ENCODE data around the gene AFF4.
A peak's percentile ranks its signal among the peaks of the same experiment; 100 is the strongest.

The AFF4 gene

DNA sequence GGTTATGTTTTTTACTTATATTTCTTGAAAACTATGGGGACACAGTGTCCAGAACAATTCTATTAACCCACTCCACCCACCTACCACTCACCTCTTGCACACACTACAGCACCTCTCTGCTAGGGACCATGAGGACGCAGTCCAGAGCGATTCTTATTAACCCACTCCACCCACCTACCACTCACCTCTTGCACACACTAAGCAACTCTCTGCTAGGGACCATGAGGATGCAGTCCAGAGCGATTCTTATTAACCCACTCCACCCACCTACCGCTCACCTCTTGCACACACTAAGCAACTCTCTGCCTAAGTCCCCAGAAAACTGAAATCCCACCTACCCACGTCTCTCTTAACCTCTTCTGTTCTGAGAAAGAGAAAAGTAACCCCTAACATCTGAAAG, 130.8 kb downstream of the AFF4 start:
- H3K27ac ChIP-seq (ENCODE audit: low read depth, low read length) = no peak overlapping the region
- no peaks in the 10 kb centered on the region for H3K36me3 ChIP-seq (ENCODE audit: insufficient read depth, low read length)
- no peaks in the 10 kb centered on the region for H3K9me3 ChIP-seq (ENCODE audit: insufficient read depth, low read depth, low read length)
- H3K9ac ChIP-seq (ENCODE audit: low read depth, low read length) = no peak overlapping the region
- peaks cover 61% of the 10 kb centered on the region for H3K27me3 ChIP-seq (ENCODE audit: insufficient read depth, low read length)
- H3K4me1 ChIP-seq (ENCODE audit: insufficient read depth, low read length) = no peaks in the 10 kb centered on the region
- 92% methylated on average over 5 of the region's 5 CpGs for whole genome bisulfite sequencing
- no peak overlapping the region for H3K4me3 ChIP-seq (ENCODE audit: low read length)

DNA sequence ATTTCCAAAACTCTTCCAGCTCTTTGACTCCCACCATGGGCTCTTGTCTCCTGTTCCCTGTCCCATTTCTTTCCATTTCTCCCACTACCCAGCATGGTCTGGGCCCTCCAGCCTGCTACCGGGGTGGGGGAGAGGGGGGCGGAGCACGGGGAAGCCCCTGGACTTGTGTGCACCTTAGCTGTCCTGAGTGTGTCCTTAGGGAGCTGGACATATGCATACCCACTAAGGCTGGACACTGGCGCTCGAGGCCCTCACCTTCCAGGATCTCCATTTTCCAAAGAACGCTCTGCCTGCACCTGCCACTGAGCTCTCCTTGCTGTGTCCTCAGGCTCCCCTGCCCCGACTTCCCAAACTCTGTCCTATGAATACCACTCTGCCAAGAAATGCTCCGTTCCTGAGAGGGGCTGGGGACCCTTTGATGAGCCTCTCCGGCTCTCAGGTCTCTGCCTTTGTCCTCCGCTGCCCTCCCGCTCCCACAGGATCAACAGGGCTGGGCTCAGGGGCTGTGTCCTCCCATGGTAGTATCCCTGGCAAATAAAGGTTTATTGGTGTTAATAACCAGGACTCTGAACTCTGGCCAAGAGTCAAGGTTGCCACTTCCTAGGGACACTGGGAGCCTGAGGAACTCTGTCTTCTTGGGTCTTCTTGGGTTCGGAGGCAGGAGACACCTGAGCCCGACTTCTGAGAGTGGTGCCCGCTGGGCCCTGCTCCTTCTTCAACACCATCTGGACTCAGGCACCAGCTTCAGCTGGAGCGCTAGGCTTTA, 132.2 kb downstream of the AFF4 start:
- no peak overlapping the region for H3K9ac ChIP-seq (ENCODE audit: low read depth, low read length)
- peak overlapping the region; percentile 72 for H3K4me3 ChIP-seq (ENCODE audit: low read length)
- no peak overlapping the region for H3K27ac ChIP-seq (ENCODE audit: low read depth, low read length)
- H3K27me3 ChIP-seq (ENCODE audit: insufficient read depth, low read length) = peaks cover 74% of the 10 kb centered on the region
- WGBS = 86% methylated on average over 15 of the region's 15 CpGs
- H3K4me1 ChIP-seq (ENCODE audit: insufficient read depth, low read length) = no peaks in the 10 kb centered on the region
- no peaks in the 10 kb centered on the region for H3K36me3 ChIP-seq (ENCODE audit: insufficient read depth, low read length)
- H3K9me3 ChIP-seq (ENCODE audit: insufficient read depth, low read depth, low read length) = no peaks in the 10 kb centered on the region

DNA sequence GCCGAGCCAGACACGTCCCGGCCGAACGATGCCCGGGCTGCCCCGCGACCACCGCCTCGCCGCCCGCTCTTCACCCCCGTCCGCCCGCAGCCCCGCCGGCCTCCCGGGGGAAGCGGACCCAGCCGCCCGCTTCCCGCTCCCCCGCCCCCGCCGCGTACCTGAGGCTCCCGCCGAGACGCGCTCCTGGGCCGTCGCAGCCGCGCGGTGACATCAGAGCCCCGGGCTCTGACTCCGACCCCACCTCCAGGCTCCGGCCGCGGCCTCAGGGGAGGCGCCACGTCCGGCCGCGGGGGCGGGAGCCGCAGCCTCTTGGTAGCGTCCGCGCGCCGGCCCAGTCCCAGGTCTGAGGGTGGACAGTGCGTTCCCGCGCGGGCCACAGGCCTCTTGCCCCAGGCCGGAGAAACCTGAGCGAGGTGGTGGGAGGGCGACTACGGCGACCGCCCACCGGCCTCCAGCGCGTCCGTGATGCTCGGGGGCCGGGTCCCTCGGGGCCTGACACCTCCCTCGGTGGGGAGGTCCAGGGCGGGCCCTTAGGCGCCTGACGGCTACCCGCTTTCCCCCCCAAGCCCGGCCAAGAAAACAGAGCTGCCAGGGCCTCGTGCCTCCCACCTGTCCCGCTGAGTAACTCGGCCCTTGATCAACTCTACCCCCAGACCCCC, 132.9 kb downstream of the AFF4 start, which contains the start of gene SHROOM1:
Gene SHROOM1 (minus strand): TSS at position 212 of the 659 bp plus-strand sequence. CDS start 4,507 bp downstream, outside the sequence.
- Histone ChIP-seq H3K27ac (ENCODE audit: low read depth, low read length) (no peak within 1 kb of the TSS), H3K9me3 (ENCODE audit: insufficient read depth, low read depth, low read length) (no peaks in the 10 kb centered on the region), H3K9ac (ENCODE audit: low read depth, low read length) (peak within 1 kb of the TSS; percentile 65), H3K36me3 (ENCODE audit: insufficient read depth, low read length) (no peaks in the 10 kb centered on the region), H3K27me3 (ENCODE audit: insufficient read depth, low read length) (peaks cover 81% of the 10 kb centered on the region), H3K4me1 (ENCODE audit: insufficient read depth, low read length) (no peaks in the 10 kb centered on the region), H3K4me3 (ENCODE audit: low read length) (peak within 1 kb of the TSS; percentile 72)
- 2% methylated on average over 78 of the region's 78 CpGs for WGBS

DNA sequence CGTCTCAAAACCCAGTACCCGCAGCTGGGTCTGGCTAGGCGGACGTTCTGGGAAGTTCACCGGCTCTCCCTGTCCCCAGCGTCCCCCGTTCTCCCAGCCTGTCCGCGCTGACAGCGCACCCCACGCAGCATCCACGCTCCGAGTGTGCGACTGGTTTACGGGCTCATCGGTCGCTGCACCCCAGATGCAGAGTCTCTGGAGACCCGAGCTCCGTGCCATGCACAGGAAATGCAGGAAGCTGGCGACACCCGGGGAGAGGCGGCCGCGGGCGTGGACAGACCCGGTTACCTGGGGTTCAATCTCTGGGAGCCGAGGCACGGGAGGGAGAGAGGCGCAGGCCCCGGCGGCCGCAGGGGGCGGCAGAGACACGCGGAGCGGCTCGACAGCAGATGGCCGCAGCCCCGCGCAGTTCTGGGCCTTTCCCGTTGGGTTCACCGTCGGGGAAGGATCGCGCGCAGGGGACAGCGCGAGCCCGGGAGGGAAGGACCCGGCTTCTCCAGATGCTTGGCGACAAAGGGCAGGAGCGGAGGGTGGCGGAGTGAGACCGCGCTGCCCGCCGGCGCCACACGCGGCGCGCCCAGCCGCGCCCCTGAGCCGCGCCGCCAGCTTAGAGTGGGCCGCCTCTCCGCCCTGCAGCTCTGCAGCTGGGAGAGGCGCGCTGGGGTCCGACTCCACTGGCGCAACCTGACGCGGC, 133.5 kb downstream of the AFF4 start:
- no peaks in the 10 kb centered on the region for H3K4me1 ChIP-seq (ENCODE audit: insufficient read depth, low read length)
- H3K27ac ChIP-seq (ENCODE audit: low read depth, low read length) = no peak overlapping the region
- WGBS = 7% methylated on average over 75 of the region's 75 CpGs
- peak overlapping the region; percentile 65; the same call in 1 of the 2 replicates for H3K9ac ChIP-seq (ENCODE audit: low read depth, low read length)
- peak overlapping the region; percentile 72 for H3K4me3 ChIP-seq (ENCODE audit: low read length)
- no peaks in the 10 kb centered on the region for H3K36me3 ChIP-seq (ENCODE audit: insufficient read depth, low read length)
- H3K27me3 ChIP-seq (ENCODE audit: insufficient read depth, low read length) = peaks cover 88% of the 10 kb centered on the region
- H3K9me3 ChIP-seq (ENCODE audit: insufficient read depth, low read depth, low read length) = no peaks in the 10 kb centered on the region

DNA sequence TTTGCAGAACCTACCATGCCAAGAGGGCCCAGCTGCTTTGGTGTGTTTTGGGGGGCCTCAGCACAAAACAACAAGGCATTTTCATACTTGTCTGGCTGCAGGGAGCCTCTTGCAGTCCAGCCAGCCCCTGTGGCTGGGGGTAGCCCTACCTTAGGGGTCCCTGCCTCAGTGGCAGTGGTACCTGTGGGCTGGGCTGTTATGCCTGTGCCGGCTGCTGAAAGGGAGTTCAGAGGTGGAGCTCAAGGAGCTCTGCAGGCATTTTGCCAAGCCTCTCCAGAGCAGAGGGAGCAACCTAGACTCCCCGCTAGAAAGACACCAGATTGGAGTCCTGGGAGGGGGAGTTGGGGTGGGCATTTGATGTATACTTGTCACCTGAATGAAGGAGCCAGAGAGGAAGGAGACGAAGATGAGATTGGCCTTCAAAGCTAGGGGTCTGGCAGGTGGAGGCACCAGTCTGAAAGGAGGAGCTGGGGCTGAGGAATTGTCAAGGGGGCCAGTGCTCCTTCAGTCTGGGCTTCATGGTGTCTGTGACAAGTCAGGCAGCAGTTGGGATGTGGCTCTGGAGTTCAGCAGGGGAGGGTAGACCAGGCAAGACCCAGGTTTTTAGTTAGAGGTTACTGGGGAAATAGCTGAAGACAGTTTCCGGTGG, 134.5 kb downstream of the AFF4 start:
- 90% methylated on average over 4 of the region's 4 CpGs for WGBS
- H3K36me3 ChIP-seq (ENCODE audit: insufficient read depth, low read length) = no peaks in the 10 kb centered on the region
- no peak overlapping the region for H3K9ac ChIP-seq (ENCODE audit: low read depth, low read length)
- H3K4me3 ChIP-seq (ENCODE audit: low read length) = no peak overlapping the region
- H3K4me1 ChIP-seq (ENCODE audit: insufficient read depth, low read length) = no peaks in the 10 kb centered on the region
- no peak overlapping the region for H3K27ac ChIP-seq (ENCODE audit: low read depth, low read length)
- H3K9me3 ChIP-seq (ENCODE audit: insufficient read depth, low read depth, low read length) = no peaks in the 10 kb centered on the region
- peaks cover 95% of the 10 kb centered on the region for H3K27me3 ChIP-seq (ENCODE audit: insufficient read depth, low read length)

DNA sequence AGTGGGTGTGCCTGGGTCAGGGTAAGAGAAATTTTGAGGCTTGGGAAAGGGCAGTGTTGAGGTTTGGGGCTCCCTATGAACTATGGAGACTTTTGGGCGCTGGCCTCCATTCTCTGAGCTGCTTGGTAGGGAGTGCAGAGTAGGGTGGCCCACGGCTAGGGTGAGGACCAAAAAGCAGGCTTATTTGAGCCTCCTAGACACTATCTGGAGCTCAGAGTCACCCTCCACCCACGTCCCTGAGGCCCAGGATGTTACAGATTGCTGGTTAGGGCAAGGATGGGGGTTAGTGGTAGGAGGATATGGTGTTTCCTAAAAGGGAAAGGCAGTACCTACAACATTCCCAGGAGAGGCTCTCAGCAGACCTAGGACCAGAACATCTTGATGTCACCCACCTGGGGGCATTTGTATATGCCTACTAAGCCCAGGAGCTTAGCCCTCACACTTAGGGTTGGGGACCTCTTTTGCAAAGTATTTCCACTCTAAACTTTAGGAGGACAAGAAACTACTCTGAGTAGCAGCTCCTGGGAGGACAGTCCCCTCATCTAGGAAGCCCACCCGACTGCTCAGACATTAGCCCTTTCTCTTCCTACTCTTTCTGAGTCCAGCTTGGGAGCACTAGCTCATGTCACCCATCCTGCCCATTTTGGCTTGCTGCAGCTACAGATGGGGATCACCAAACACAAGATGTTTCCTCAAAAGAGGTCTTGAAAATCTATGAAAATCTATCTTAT, 135.3 kb downstream of the AFF4 start:
- H3K9me3 ChIP-seq (ENCODE audit: insufficient read depth, low read depth, low read length) = no peaks in the 10 kb centered on the region

DNA sequence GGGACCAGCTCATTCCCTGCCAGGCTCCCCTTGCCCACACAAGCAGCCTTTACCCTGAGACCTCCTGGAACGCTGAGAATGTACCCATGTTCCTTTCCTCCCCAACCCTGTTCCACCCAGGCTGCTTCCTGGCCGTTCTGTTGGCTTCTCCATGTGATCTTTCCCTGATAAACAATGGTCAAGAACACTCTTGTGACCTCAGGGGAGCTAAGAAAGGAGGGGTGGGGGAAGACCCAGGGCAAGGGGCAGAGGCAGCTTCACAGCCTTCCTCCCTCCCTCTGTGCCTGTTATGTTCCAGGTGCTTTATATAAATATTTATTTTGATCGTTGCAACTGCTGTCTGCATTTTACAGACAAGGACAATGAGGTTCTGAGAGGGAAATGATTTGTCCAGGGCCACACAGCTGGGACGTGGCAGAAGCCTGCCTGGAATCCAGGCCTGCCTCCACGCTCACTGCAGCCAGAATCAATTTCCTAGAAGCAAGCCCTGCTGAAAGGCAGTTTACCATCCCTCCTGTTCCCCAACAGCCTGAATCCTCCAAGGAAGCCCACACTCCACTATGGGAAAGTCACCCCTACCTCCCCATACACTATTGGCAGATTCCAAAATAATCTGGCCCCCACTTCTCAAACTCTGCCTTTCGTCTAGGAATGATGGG, 136.9 kb downstream of the AFF4 start:
- no peaks in the 10 kb centered on the region for H3K4me1 ChIP-seq (ENCODE audit: insufficient read depth, low read length)
- no peak overlapping the region for H3K9ac ChIP-seq (ENCODE audit: low read depth, low read length)
- H3K27ac ChIP-seq (ENCODE audit: low read depth, low read length) = no peak overlapping the region
- H3K9me3 ChIP-seq (ENCODE audit: insufficient read depth, low read depth, low read length) = no peaks in the 10 kb centered on the region
- H3K36me3 ChIP-seq (ENCODE audit: insufficient read depth, low read length) = no peaks in the 10 kb centered on the region
- peaks cover 88% of the 10 kb centered on the region for H3K27me3 ChIP-seq (ENCODE audit: insufficient read depth, low read length)
- WGBS = 69% methylated on average over 6 of the region's 6 CpGs
- peak overlapping the region; percentile 60; the same call in 1 of the 2 replicates for H3K4me3 ChIP-seq (ENCODE audit: low read length)

More for the DNA sequence above, 135.3 kb downstream of the AFF4 start:
- H3K4me3 ChIP-seq (ENCODE audit: low read length) = no peak overlapping the region
- H3K27ac ChIP-seq (ENCODE audit: low read depth, low read length) = no peak overlapping the region
- H3K9ac ChIP-seq (ENCODE audit: low read depth, low read length) = no peak overlapping the region
- peaks cover 94% of the 10 kb centered on the region for H3K27me3 ChIP-seq (ENCODE audit: insufficient read depth, low read length)
- no peaks in the 10 kb centered on the region for H3K4me1 ChIP-seq (ENCODE audit: insufficient read depth, low read length)
- H3K36me3 ChIP-seq (ENCODE audit: insufficient read depth, low read length) = no peaks in the 10 kb centered on the region
- 86% methylated on average over 4 of the region's 4 CpGs for WGBS

DNA sequence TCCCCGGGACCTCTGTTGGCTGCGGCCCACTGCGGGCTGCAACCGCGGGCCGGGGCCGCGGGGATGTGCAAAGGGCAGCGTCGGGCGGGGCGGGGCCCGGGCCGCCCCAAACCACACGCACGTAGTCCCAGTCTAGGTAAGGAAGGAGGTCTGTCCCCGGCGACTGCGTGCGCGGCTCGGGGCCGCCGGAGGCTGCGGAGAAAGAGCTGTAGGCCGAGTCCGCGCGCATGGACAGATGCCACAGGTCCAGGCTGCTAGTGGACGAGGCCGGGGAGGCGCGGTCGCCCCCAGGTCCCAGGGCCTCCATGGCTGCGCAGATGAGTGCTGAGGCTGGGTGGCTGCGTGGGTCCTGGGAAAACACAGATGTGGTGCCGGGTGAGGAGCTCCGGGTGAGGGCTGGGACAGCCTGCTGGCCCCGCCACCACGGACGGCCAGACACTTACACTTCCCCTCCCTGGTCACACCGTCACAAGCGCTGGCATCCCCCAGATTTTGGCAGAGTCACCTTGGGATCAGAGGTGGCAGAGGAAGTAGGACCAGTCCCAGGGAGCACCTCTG, 137.5 kb downstream of the AFF4 start:
- H3K9ac ChIP-seq (ENCODE audit: low read depth, low read length) = peak overlapping the region; percentile 61
- H3K27ac ChIP-seq (ENCODE audit: low read depth, low read length) = no peak overlapping the region
- H3K36me3 ChIP-seq (ENCODE audit: insufficient read depth, low read length) = no peaks in the 10 kb centered on the region
- no peaks in the 10 kb centered on the region for H3K9me3 ChIP-seq (ENCODE audit: insufficient read depth, low read depth, low read length)
- H3K4me3 ChIP-seq (ENCODE audit: low read length) = peak overlapping the region; percentile 60
- no peaks in the 10 kb centered on the region for H3K4me1 ChIP-seq (ENCODE audit: insufficient read depth, low read length)
- H3K27me3 ChIP-seq (ENCODE audit: insufficient read depth, low read length) = peaks cover 86% of the 10 kb centered on the region
- 9% methylated on average over 43 of the region's 43 CpGs for WGBS
